Fibroblast of villous mesenchyme (primary cell): ENCODE results near the gene SCYGR1. TPM values are rescaled to one million over a fixed set of nuclear protein-coding genes. Genes with fewer than 3 reads are reported as not detected.
"Not testable (repeated sequence)": the region's sequence is repeated elsewhere in the genome, so short reads cannot be mapped to it uniquely, and the experiment has no call there.

Experiments used
- DNase-seq: peaks from one replicate; pipeline ENCODE4 v3.0.0-alpha.2; 2010; ENCODE audit warnings: low read depth
- H3K4me3 ChIP-seq: 2 replicates; pipeline ENCODE4 v1.5.1; 2011; ENCODE audit warnings: low read depth, mild to moderate bottlenecking, low read length
- total RNA-seq: library from RNA; depleted of rRNA; stranded (reverse); fragments of >200 nt; gene quantifications from 2 replicates; pipeline ENCODE4 v1.2.3, GENCODE V29; 2012
- TF ChIP-seq, protein P1 (sequence below): IDR thresholded peaks from 2 replicates; pipeline ENCODE4 v1.5.1; 2012; ENCODE audit warnings: low read depth, mild to moderate bottlenecking, low read length; ENCODE audit not compliant: insufficient read depth

The SCYGR1 gene
- total RNA-seq, 1 donor = not detected

DNA sequence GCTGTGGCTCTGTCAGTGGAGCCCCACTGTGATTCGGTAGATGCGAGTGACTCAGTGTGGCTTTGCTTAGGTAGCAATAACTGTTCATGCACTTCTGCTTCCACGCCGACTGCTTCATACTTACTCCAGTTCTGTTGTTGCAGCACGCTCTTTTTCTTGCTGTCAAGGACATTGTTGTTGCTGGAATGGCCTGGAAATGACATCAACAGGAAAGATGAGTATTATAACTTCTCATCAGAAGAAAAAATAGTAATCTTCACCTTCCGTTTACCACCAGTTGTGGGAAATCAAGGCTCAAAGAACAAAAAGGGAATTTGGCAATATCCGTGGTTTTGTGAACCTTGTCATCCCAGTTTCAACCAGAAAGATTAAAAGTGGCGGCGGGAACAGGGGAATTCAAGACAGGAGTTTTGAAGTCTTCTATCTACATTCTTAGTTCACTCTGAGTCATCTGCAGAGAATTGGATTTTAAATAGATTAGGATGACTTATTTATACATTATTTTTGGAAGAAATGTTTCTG lies 16.9 kb downstream of the SCYGR1 start:
- no peak overlapping the region for H3K4me3 ChIP-seq
- TF ChIP-seq, protein P1, sequence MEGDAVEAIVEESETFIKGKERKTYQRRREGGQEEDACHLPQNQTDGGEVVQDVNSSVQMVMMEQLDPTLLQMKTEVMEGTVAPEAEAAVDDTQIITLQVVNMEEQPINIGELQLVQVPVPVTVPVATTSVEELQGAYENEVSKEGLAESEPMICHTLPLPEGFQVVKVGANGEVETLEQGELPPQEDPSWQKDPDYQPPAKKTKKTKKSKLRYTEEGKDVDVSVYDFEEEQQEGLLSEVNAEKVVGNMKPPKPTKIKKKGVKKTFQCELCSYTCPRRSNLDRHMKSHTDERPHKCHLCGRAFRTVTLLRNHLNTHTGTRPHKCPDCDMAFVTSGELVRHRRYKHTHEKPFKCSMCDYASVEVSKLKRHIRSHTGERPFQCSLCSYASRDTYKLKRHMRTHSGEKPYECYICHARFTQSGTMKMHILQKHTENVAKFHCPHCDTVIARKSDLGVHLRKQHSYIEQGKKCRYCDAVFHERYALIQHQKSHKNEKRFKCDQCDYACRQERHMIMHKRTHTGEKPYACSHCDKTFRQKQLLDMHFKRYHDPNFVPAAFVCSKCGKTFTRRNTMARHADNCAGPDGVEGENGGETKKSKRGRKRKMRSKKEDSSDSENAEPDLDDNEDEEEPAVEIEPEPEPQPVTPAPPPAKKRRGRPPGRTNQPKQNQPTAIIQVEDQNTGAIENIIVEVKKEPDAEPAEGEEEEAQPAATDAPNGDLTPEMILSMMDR = no peak
- peak; percentile 21 for DNase-seq

DNA sequence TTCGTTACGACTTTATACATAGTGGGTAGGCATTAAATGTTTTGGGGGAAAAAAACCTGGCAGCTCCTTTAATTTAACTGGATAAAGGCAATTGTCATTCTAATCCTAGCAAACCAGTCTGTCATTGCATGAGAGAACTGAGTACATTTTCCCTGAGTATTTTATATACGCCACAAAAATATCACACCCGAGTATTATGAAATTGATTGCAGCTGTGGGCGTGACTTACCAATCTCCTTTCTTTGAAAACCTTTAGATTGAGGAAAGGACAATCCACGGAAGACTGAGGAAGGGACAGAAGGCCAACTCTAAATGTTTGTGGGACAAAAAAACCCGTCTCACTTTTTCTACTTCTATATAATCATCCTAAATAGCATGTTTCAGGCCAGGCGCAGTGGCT lies 17.7 kb downstream of the SCYGR1 start:
- TF ChIP-seq, protein P1 = no peak
- H3K4me3 ChIP-seq = no peak overlapping the region
- no peak for DNase-seq

DNA sequence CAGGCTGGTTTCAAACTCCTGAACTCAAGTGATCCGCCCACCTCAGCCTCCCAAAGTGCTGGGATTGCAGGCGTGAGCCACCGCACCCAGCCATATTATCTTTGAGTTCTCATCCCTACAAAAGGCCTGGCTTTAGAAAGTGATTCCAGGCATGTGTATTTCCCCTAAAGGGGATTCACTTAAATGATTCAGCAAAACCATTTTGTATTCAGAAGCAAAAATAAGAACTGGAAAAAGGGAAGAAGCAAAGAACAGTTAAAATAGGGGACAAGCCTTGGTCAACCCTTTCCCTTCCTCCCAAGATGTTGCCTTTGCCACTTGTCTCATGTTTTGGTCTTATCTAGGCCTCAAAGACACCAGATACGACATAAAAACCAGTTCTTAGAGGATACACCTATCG lies 19.2 kb downstream of the SCYGR1 start:
- DNase-seq = no peak
- TF ChIP-seq, protein P1 = no peak
- H3K4me3 ChIP-seq = no peak overlapping the region

DNA sequence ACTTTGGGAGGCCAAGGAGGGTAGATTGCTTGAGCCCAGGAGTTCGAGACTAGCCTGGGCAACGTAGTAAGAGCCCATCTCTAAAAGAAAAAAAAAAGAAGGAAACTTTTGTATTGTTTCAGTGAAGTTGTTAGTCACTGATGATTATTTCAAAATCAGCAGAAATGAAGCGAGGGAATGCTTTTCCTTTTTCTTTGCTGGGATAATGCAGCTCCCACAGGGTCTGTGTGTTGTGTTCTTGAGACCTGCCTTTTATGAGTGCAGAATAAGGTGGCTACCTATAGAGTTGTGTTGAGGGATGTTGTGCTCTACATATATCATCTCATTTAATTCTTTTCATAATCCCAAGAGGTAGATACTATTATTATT lies 20.3 kb downstream of the SCYGR1 start:
- no peak for DNase-seq

DNA sequence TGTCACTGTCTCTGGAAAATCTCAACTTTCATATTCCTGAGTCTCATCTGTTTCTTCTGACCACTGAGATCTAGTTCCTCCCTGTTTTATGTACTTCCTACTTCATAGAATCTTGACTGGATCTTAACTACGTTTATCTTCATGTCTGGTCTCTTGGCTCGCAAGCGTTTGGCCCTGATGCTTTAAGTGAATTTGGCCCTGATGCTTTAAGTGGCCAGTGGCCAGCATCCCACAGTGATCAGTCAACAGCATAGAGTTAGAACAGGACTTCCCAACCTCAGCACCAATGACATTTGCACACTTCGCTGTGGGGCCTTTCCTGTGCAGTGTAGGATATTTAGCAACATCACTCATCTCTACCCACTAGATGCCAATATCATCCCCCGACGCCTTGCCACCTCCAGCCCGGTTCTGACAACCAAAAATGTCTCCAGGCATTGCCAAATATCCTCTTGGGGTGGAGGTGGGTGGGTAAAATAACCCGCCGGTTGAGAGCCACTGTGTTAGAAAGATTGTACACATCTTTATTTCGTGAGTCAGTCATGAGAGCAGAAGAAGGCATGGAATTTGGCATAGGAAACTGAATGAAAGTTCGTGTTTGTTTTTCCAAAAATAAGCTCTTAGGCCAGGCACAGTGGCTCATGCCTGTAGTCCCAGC lies 20.9 kb downstream of the SCYGR1 start:
- no peak for DNase-seq
- TF ChIP-seq, protein P1 = no peak
- no peak overlapping the region for H3K4me3 ChIP-seq

More for the DNA sequence above, 20.3 kb downstream of the SCYGR1 start:
- no peak overlapping the region for H3K4me3 ChIP-seq
- TF ChIP-seq, protein P1 = no peak

DNA sequence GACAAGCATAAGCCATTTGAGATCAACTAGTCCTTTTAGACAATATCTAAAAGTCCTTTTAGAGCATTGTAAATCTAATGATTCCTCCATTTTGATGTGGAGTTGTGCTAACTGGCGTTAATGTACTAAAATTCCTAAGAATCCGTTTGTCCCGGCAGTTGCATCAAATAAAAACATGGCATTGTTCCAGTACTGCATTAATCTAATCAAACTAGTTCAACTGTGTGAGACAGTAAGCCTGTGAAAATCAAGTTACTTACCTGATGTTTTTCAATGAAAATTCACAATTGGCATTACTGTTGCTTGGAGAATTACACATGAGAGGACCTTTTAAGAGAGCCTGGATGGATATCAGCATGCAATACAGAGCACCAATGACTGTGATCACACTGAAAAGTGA lies 21.9 kb downstream of the SCYGR1 start:
- no peak overlapping the region for H3K4me3 ChIP-seq
- TF ChIP-seq, protein P1 = no peak
- DNase-seq = no peak

DNA sequence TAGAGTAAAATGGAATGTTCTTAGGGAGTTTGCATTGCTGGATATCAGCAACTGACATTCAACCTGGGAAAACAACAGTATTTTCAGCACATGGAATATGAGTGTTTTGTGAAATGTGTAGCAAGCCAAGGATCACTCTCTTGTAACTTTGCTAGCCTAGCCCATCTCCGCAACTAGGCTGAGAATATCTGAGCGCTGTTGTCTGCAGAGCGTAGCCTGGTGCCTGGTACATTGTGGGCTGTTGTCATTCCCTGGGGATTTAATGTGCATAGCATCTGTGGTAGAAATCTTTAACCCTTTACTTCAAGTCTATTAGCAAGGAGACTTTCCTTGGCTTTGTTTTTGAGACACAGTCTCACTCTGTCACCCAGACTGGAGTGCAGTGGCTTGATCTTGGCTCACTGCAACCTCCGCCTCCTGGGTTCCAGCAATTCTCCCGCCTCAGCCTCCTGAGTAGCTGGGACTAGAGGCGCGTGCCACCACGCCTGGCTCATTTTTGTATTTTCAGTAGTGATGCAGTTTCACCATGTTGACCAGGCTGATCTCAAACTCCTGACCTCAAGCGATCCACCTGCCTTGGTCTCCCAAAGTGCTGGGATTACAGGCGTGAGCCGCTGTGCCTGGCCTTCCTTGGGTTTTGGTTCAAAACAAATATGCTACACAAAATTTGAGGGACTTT lies 23.0 kb downstream of the SCYGR1 start:
- DNase-seq = peak; percentile 37
- not testable (repeated sequence) for H3K4me3 ChIP-seq
